Progenitor cell of endocrine pancreas (in vitro differentiated cells): ENCODE results near the gene CR1. TPM values are rescaled to one million over a fixed set of nuclear protein-coding genes. Genes with fewer than 3 reads are reported as not detected.
A peak's percentile ranks its signal among the peaks of the same experiment; 100 is the strongest.
"Not testable (repeated sequence)": the region's sequence is repeated elsewhere in the genome, so short reads cannot be mapped to it uniquely, and the experiment has no call there.

ENCODE experiments used
- DNase-seq: peaks from one replicate; pipeline ENCODE4 v3.0.0; 2021; ENCODE audit warnings: low spot score; ENCODE audit not compliant: unreplicated experiment
- H3K27ac Mint-ChIP-seq: 2 replicates; pipeline ENCODE4 v1.8.0; 2021; ENCODE audit warnings: mild to moderate bottlenecking, moderate library complexity, mixed read lengths
- H3K27me3 Mint-ChIP-seq: 2 replicates; pipeline ENCODE4 v1.8.0; 2021; ENCODE audit warnings: mixed read lengths
- H3K36me3 Mint-ChIP-seq: 2 replicates; pipeline ENCODE4 v1.8.0; 2022; ENCODE audit warnings: mixed read lengths; ENCODE audit not compliant: insufficient read depth
- H3K4me1 Mint-ChIP-seq: 2 replicates; pipeline ENCODE4 v1.8.0; 2021; ENCODE audit warnings: low read depth, mixed read lengths
- H3K4me3 Mint-ChIP-seq: 2 replicates; pipeline ENCODE4 v1.8.0; 2021; ENCODE audit warnings: low read depth, mild to moderate bottlenecking, moderate library complexity, mixed read lengths
- H3K9me3 Mint-ChIP-seq: 2 replicates; pipeline ENCODE4 v1.8.0; 2021; ENCODE audit warnings: low read depth, mixed read lengths
- total RNA-seq: library from RNA; stranded (reverse); gene quantifications from 2 replicates; pipeline ENCODE4 v1.2.1, GENCODE V29; 2021
- TF ChIP-seq, protein P1 (sequence below): fragments of 200-600 bp; sonication (generic); IDR thresholded peaks from one replicate; pipeline ENCODE4 v1.5.0; 2021; ENCODE audit warnings: antibody characterized with exemption, mild to moderate bottlenecking; ENCODE audit not compliant: unreplicated experiment

Gene CR1
- total RNA-seq, 1 donor from 2014 or later: 0.41 TPM

DNA sequence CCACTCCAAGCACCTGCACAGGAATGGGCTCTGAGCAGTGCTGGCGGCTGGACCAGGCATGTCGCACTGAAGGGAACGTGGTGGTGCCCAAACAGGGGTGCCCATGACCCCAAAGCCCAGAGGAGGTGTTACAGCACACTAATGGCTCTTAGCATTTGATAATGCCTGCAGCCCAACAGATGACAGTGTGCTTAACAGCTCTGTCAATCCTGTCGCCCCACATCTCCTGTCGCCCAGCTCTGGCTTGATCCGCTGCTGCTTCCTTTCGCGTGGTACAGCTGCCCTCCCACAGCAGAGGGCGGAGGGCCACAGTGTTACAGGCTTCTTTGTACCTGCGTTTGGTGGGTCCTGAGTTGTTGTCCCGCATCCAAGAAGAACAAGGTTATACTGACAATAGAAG lies 116.8 kb downstream of the CR1 start:
- Mint-ChIP-seq H3K4me3 (no peak overlapping the region), H3K4me1 (no peaks in the 10 kb centered on the region), H3K9me3 (no peaks in the 10 kb centered on the region), H3K36me3 (no peaks in the 10 kb centered on the region), H3K27me3 (no peaks in the 10 kb centered on the region), H3K27ac (no peak overlapping the region)
- TF ChIP-seq, protein P1, sequence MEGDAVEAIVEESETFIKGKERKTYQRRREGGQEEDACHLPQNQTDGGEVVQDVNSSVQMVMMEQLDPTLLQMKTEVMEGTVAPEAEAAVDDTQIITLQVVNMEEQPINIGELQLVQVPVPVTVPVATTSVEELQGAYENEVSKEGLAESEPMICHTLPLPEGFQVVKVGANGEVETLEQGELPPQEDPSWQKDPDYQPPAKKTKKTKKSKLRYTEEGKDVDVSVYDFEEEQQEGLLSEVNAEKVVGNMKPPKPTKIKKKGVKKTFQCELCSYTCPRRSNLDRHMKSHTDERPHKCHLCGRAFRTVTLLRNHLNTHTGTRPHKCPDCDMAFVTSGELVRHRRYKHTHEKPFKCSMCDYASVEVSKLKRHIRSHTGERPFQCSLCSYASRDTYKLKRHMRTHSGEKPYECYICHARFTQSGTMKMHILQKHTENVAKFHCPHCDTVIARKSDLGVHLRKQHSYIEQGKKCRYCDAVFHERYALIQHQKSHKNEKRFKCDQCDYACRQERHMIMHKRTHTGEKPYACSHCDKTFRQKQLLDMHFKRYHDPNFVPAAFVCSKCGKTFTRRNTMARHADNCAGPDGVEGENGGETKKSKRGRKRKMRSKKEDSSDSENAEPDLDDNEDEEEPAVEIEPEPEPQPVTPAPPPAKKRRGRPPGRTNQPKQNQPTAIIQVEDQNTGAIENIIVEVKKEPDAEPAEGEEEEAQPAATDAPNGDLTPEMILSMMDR: no peak
- no peak for DNase-seq

DNA sequence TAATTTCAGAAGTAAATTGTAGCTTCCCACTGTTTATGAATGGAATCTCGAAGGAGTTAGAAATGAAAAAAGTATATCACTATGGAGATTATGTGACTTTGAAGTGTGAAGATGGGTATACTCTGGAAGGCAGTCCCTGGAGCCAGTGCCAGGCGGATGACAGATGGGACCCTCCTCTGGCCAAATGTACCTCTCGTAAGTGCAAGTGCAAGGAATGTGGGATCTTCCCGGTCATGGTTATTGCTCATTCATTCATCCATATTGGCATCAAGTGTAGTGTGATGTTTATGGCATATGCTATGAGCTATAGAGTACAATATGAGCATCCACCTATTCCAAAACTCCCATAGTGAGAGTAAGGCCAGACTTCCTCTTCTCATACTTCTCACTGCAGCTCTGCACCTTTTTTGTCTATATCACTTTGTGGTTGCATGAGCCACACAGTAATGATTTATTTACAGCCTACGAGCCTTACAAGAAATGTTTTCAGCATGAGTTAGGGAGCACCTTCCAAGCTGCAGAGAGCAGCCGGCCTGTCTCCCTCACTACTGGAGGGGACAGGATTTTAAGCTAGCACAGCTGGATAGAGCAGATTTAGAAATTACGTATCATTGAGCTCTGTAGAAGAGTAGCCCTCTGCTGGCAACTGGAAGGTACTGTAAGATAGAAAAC lies 124.0 kb downstream of the CR1 start:
- Mint-ChIP-seq H3K9me3 (no peaks in the 10 kb centered on the region), H3K4me1 (no peaks in the 10 kb centered on the region), H3K27ac (no peak overlapping the region), H3K36me3 (no peaks in the 10 kb centered on the region), H3K4me3 (no peak overlapping the region), H3K27me3 (no peaks in the 10 kb centered on the region)
- TF ChIP-seq, protein P1: peak; percentile 68
- DNase-seq: no peak

DNA sequence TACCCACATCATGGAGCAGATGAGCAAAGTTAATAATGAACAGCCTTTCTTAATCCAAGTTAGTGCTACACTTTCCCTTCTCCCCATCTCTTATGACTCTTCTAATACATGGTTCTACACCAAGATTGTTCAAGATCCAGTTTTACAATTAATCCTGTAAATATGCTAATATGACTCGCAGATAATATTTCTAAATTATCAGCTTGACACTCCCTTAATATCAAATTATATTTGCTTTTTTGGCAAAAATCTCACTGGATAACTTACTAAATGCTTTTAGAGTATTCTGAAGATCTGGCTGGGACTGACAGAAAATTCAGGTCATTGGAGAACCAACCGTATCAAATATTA lies 124.6 kb downstream of the CR1 start:
- Mint-ChIP-seq H3K9me3 (no peaks in the 10 kb centered on the region), H3K27me3 (no peaks in the 10 kb centered on the region), H3K4me1 (no peaks in the 10 kb centered on the region), H3K36me3 (no peaks in the 10 kb centered on the region), H3K27ac (no peak overlapping the region), H3K4me3 (no peak overlapping the region)
- no peak for DNase-seq
- TF ChIP-seq, protein P1: no peak

DNA sequence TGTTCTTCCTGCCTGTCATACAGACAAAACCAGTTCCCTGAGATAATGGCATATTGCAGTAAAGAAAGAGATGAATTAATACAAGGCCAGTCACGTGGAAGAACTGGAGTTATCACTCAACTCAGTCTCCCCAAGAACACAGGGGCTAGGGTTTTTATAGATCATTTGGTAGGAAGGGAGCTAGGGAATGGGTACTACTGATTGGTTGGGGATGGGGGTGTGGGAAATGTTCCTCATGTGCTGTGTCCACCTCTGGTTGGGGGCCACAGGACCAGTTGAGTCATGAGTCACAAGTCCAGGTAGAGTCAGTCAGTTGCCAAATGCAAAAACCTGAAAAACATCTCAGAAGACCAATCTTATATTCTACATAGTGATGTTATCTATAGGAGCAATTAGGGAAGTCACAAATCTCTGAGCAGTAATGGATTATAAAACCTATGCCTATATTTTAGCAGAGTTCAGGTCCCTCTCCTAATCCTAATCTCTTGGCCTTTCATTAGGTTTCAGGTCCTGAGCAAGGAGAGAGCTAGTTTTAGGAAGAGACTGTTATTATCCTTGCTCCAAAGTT lies 129.6 kb downstream of the CR1 start:
- H3K9me3 Mint-ChIP-seq, H3K4me1 Mint-ChIP-seq, H3K36me3 Mint-ChIP-seq, H3K27ac Mint-ChIP-seq, H3K4me3 Mint-ChIP-seq, H3K27me3 Mint-ChIP-seq, DNase-seq: not testable (repeated sequence)

DNA sequence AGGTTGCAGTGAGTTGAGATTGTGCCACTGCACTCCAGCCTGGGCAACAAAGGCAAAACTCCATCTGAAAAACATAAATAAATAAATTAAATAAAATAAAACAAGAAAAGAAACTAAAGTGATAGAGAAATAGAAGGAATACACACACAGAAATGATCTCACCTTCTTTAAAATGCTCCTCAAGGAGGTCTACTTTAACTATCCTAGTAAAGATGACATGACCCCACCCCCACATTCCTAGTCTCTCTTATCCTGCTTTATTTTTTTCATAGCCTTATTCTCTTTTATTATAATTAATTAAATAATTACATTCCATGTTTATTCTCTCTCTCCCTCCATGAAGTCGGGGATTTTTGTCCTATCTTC lies 131.0 kb downstream of the CR1 start:
- Mint-ChIP-seq H3K4me1 (no peaks in the 10 kb centered on the region), H3K9me3 (no peaks in the 10 kb centered on the region), H3K4me3 (no peak overlapping the region), H3K36me3 (no peaks in the 10 kb centered on the region), H3K27ac (no peak overlapping the region), H3K27me3 (peaks cover 3% of the 10 kb centered on the region)
- TF ChIP-seq, protein P1: no peak
- no peak for DNase-seq

DNA sequence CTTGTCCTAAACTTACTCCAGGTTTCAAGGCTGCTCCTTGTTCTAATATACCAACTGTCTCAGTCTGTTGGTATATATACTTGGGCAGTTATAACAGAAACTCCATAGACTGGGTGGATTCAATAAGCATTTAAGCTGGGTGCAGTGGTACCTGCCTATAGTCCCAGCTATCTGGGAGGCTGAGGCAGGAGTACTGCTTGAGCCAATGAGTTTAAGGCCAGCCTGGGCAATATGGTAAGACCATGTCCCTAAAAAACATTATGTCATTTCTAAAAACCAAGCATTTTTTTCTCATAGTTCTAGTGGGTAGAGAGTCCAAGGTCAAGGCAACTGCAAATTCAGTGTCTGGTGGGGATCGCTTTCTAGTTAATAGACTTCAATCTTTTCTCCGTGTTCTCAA lies 131.5 kb downstream of the CR1 start:
- Mint-ChIP-seq H3K4me1 (no peaks in the 10 kb centered on the region), H3K27ac (no peak overlapping the region), H3K27me3 (peaks cover 3% of the 10 kb centered on the region), H3K4me3 (no peak overlapping the region), H3K9me3 (no peaks in the 10 kb centered on the region), H3K36me3 (no peaks in the 10 kb centered on the region)
- DNase-seq: no peak
- TF ChIP-seq, protein P1: no peak
